ENCODE data around the gene NPC1L1.

NPC1L1 gene

GRCh38 chr7:44538093-44538797, 2.9 kb downstream of the NPC1L1 start:
- DNase-seq (ENCODE audit: low read depth in 4 of 4, low spot score in 1 of 4): no peak

- no peak for DNase-seq (ENCODE audit: low read depth in 4 of 4, low spot score in 1 of 4)
Observed at GRCh38 chr7:44537442-44537841, 3.7 kb downstream of the NPC1L1 start.

GRCh38 chr7:44536090-44536489, 5.0 kb downstream of the NPC1L1 start:
- DNase-seq (ENCODE audit: low read depth in 4 of 4, low spot score in 1 of 4): no peak

- no peak for DNase-seq (ENCODE audit: low read depth in 4 of 4, low spot score in 1 of 4)
Observed at GRCh38 chr7:44535348-44536064, 5.6 kb downstream of the NPC1L1 start.

GRCh38 chr7:44534501-44534900, 6.6 kb downstream of the NPC1L1 start:
- DNase-seq (ENCODE audit: low read depth in 4 of 4, low spot score in 1 of 4): peak in 3 of 4 experiments; percentile 28 to 39 (median 37)

- no peak for DNase-seq (ENCODE audit: low read depth in 4 of 4, low spot score in 1 of 4)
Observed at GRCh38 chr7:44534087-44534486, 7.0 kb downstream of the NPC1L1 start.

GRCh38 chr7:44533301-44534055, 7.7 kb downstream of the NPC1L1 start:
- DNase-seq (ENCODE audit: low read depth in 4 of 4, low spot score in 1 of 4): no peak

GRCh38 chr7:44531421-44532380, 9.4 kb downstream of the NPC1L1 start:
- no peak for DNase-seq (ENCODE audit: low read depth in 4 of 4, low spot score in 1 of 4)

- DNase-seq (ENCODE audit: low read depth in 4 of 4, low spot score in 1 of 4): no peak
Observed at GRCh38 chr7:44530990-44531389, 10.1 kb downstream of the NPC1L1 start.

- no peak for DNase-seq (ENCODE audit: low read depth in 4 of 4, low spot score in 1 of 4)
Observed at GRCh38 chr7:44524811-44525388, 16.2 kb downstream of the NPC1L1 start.

- no peak for DNase-seq (ENCODE audit: low read depth in 4 of 4, low spot score in 1 of 4)
Observed at GRCh38 chr7:44522315-44522714, 18.8 kb downstream of the NPC1L1 start.

GRCh38 chr7:44521347-44522095, 19.6 kb downstream of the NPC1L1 start:
- DNase-seq (ENCODE audit: low read depth in 4 of 4, low spot score in 1 of 4): no peak

GRCh38 chr7:44520574-44520973, 20.6 kb downstream of the NPC1L1 start:
- no peak for DNase-seq (ENCODE audit: low read depth in 4 of 4, low spot score in 1 of 4)

- no peak for DNase-seq (ENCODE audit: low read depth in 4 of 4, low spot score in 1 of 4)
Observed at GRCh38 chr7:44519546-44519945, 21.6 kb downstream of the NPC1L1 start.

GRCh38 chr7:44518761-44519160, 22.4 kb downstream of the NPC1L1 start:
- no peak for DNase-seq (ENCODE audit: low read depth in 4 of 4, low spot score in 1 of 4)

- DNase-seq (ENCODE audit: low read depth in 4 of 4, low spot score in 1 of 4): no peak
Observed at GRCh38 chr7:44517175-44517574, 24.0 kb downstream of the NPC1L1 start.

- no peak for DNase-seq (ENCODE audit: low read depth in 4 of 4, low spot score in 1 of 4)
Observed at GRCh38 chr7:44515590-44516268, 25.4 kb downstream of the NPC1L1 start.

GRCh38 chr7:44512736-44513135, 28.4 kb downstream of the NPC1L1 start:
- DNase-seq (ENCODE audit: low read depth in 4 of 4, low spot score in 1 of 4): no peak

- no peak for DNase-seq (ENCODE audit: low read depth in 4 of 4, low spot score in 1 of 4)
Observed at GRCh38 chr7:44511863-44512468, 29.2 kb downstream of the NPC1L1 start.

Measured in stimulated activated CD4-positive, alpha-beta T cell treated with anti-CD3 and anti-CD28 coated beads, Interleukin-1b, Interleukin-23, amount 100 ng/mL, for 24 hours (primary cell).